Measurements from ENCODE around the gene MIDN.

The MIDN gene

DNA sequence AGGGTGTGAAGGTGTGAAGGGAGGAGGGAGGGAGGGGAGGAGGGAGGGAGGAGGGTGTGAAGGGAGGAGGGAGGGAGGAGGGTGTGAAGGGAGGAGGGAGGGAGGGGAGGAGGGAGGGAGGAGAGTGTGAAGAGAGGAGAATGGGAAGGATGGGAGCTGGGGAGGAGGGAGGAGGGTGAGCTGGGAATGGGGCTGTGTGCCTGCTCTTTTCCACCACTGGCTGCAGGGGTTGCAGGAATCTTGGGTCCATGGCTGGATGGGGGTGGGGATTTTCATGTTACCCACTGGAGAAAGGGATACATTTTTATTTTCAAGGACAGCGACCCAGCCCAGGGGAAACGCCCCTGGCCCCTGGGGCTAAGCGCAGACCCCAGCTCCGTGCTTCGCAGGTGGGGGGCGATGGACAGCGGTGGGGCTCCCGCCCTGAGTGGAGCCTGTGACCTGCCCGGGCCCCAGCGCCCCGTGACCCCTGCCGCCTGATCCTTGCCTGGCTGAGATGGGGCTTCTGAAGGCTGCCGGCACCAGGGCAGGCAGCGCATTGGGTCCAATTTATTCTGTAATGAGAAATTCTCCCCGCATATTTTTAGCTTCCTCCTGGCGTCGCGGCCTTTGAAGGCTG lies 34.3 kb downstream of the MIDN start:
- no peak for DNase-seq (ENCODE audit: low read depth)

- no peak for DNase-seq (ENCODE audit: low read depth)
These were observed 35.0 kb downstream of the MIDN start for GRCh38 chr19:1283207-1283916.

- no peak for DNase-seq (ENCODE audit: low read depth)
These were observed 35.5 kb downstream of the MIDN start for GRCh38 chr19:1283917-1284292.

DNA sequence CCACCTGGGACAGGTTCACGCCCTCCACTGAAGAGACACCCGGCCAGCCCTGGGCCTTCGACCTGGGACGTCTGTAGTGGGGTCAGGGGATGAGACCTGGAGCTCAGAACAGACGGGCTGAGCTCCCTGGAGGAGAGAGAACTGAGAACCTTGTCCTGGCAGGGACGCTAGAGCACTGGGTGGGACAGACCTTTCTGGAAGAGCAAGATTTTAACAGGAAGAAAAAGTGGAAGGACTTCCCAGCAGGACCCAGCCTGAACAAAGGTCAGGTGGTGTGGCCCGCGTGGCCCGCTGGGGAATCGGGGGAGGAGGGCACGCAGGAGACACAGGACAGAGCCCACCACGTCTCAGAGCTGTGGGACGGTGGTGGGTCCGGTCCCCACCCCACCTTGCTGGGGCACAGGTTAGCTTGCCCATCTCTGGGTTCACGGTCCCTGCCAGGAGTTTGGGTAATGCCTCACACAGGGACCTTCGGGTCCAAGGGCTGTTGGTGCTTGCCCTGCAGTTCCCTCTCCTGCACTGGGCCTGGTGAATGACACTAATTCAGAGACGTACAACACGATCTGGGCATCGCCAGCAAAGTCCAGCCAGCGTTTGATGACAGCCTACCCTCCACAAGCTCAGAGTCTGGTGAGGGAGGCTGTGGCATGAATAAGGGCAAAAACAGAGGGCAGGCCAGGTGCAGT lies 36.1 kb downstream of the MIDN start:
- DNase-seq (ENCODE audit: low read depth) = no peak

- no peak for DNase-seq (ENCODE audit: low read depth)
These were observed 36.8 kb downstream of the MIDN start for GRCh38 chr19:1284979-1285736.

DNA sequence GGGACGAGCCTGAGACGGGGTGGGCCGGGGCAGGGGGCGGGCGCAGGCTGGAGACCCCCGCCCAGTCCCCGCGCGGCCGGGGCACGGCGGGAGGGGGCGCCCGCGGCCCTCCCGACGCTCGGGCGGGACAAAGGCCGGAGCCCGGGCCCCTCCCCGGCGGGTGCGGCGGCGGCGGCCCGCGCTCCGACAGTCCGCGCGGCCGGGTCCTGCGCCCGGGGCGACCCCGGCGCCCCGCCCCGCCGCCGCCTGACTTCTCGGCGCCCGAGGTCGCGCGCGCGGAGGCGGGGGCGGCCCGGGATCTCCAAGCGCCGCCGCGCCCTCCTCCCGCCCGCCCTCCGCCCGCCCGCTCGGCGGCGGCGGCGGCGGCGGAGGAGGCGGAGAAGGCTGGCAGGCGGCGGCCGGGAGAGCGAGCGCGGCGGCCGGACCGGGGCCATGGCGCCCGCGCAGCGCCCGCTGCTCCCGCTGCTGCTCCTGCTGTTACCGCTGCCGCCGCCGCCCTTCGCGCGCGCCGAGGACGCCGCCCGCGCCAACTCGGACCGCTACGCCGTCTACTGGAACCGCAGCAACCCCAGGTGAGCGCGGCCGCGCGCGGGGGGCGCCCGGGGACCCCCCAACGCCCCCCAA lies 37.5 kb downstream of the MIDN start, which contains the start of gene EFNA2:
EFNA2 (plus strand) TSS at position 137 of the 624 bp plus-strand sequence; CDS start at position 433, 296 bp downstream.
- no peak for DNase-seq (ENCODE audit: low read depth)

DNA sequence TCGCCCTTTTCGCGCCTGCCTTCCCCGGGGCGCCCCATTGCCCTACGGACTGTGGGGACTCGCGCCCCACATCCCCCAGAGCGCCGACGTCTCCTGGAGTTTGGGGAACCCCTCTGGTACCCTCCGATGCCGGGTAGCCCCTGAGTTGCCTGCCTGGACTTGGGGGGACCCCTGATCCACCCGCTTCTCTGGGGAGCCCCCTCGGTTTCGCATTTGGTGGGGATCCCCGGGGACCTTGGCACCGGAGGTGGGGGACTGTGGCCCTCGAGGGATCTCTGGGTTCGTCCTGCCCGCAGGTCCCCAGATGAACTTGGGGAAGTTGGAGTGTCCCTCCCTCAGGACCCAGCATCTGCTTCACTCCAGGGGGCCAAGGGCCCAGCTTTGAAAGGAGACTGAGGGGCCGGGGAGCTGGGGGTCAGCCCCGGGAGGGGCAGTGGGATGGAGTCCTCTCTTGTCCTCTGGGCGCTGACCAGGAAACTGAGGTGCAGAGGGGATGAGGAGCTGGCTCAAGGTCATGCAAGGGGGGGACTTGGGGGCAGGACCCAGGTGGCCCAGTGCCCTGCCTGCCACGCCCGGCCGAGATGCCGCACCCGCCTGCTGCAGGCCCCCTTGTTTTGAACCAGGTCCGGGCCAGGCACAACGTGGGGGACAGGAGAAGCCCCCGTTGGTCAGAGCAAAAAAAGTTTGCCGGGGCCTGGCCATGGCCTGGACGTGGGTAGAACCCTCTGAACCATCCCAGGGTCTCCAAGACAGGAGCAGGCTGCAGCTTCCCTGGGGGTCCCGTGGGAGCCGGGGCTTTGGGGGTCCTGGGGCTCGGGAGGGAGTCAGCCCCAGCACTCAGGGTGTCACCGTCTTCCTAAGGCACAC lies 38.3 kb downstream of the MIDN start:
- no peak for DNase-seq (ENCODE audit: low read depth)

DNA sequence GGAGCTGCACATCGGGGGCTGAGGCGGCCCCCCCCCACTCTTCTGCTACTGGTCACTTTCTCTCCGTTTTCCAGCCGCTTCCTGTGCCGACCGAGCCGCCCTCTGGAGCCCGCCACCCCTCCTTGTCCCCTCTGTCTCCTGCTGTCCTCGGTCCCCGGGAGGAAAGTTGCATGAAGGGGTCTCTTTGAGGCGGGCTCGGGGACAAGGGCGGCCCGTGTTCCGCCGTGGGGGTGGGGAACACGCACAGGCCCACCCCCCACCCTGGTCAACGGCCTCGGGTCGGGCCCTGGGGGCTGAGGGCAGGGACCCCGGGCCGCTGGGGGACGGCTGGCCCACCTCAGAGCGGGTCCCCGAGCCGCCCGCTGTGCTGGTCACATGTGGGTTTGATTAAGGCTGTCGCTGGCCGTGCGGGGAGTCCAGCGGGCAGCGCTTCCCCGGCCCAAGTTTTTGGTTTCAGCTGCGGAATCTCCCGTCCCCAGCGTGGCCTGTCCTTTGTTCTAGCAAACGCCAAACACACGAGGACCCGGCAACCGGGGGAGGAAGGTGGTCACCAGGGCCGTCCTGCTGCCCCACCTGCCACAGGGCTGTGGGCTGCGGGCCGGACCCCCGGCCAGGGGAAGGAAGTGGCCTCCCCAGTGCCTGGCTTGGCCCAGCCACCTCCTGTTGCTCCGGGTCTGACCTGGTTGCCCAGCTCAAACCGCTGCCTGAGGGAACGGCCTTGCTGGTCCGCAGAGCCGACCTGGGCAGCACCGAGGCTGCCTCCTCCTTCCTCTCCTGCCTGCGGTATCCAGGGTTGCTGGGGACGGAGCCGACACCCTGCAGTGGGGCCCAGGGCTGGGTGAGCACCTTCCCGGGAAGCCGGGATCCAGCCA lies 39.2 kb downstream of the MIDN start:
- no peak for DNase-seq (ENCODE audit: low read depth)

GRCh38 chr19:1288226-1288612 lies 39.8 kb downstream of the MIDN start:
- no peak for DNase-seq (ENCODE audit: low read depth)

GRCh38 chr19:1288833-1289685 lies 40.7 kb downstream of the MIDN start:
- no peak for DNase-seq (ENCODE audit: low read depth)

DNA sequence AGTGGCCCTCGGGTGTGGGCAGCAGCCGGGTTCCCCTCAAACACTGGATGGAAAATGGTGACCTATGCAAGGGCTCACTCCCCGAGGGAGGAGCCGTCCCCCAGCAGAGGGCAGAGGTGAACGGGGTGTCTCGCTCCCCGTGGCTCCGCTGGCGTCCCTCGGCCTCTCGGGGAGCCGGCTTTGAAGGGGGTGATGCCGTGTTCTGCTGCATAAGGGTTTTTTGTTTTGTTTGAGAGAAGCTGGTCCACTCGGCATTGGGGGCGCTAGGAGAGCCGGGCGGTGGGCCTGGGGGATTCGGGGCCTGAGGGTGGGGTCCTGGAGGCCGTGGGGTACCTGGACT lies 41.3 kb downstream of the MIDN start:
- no peak for DNase-seq (ENCODE audit: low read depth)

- no peak for DNase-seq (ENCODE audit: low read depth)
These were observed 41.9 kb downstream of the MIDN start for GRCh38 chr19:1290196-1290702.

- DNase-seq (ENCODE audit: low read depth) = no peak
These were observed 42.6 kb downstream of the MIDN start for GRCh38 chr19:1290703-1291651.

DNA sequence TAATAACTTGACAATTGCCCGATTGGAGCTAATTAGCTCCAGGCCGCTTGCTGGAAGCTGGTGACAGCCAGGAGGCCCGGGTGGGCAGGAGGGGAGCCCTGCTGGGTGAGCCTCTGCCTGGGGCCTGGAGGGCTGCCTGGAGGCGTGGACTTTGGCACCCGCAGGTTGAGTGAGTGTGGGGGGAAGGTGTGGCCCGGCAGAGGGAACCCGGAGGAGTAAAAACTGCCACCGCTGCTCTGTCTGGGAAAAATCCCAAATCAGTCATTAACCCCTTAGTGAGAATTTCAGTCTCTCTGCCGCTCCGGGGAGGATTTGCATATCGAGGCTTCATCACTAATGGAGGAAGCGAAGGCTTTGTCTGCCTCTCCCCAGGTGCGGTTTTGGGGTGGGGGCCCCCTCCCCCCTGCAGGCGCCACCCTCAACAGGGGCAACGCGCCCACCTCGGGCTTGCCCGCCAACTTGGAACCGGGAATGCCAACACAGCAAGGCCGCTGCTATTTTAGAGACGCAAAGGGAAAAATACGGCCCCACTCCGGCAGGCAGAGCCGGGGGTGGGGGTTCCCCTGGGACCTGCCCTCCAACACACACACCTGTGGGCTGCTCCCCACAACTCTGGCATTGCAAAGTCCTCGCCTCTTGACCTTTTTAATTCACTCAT lies 43.5 kb downstream of the MIDN start:
- no peak for DNase-seq (ENCODE audit: low read depth)

- no peak for DNase-seq (ENCODE audit: low read depth)
These were observed 44.2 kb downstream of the MIDN start for GRCh38 chr19:1292419-1293151.

GRCh38 chr19:1293782-1294604 lies 45.6 kb downstream of the MIDN start:
- no peak for DNase-seq (ENCODE audit: low read depth)
